Small intestine (tissue), 7 donors: ENCODE results near the gene CDKAL1. TPM values are rescaled to one million over a fixed set of nuclear protein-coding genes. Genes with fewer than 3 reads are reported as not detected.
A peak's percentile ranks its signal among the peaks of the same experiment; 100 is the strongest.
"Not testable (repeated sequence)": the region's sequence is repeated elsewhere in the genome, so short reads cannot be mapped to it uniquely, and the experiment has no call there.

Source experiments
- DNase-seq, 2 donors: peaks; one replicate each; pipeline versions ENCODE4 v3.0.0 to v3.0.0-alpha.2; 2013
- FAIRE-seq: peaks from 2 replicates; lab custom pipeline; 2012; peaks lifted over from hg19 to GRCh38; lab: Jason Lieb, UNC
- H3K27ac ChIP-seq, 3 donors: one replicate each; pipeline ENCODE4 v1.5.1; 2013; ENCODE audit warnings: low read length in 2 of 3, mild to moderate bottlenecking in 2 of 3, control low read depth in 1 of 3, inconsistent platforms in 1 of 3, low read depth in 1 of 3, moderate library complexity in 1 of 3
- H3K27me3 ChIP-seq, 3 donors: one replicate each; pipeline ENCODE4 v1.6.1; 2013; ENCODE audit warnings: low read length in 3 of 3, inconsistent platforms in 1 of 3; ENCODE audit not compliant: control insufficient read depth in 3 of 3, insufficient read depth in 3 of 3
- H3K36me3 ChIP-seq, 3 donors: one replicate each; pipeline ENCODE4 v1.6.1; 2013; ENCODE audit warnings: low read length in 3 of 3, inconsistent platforms in 1 of 3, low read depth in 1 of 3, mild to moderate bottlenecking in 1 of 3, moderate library complexity in 1 of 3; ENCODE audit not compliant: control insufficient read depth in 3 of 3, insufficient read depth in 2 of 3
- H3K4me1 ChIP-seq, 3 donors: one replicate each; pipeline ENCODE4 v1.6.1; 2013; ENCODE audit warnings: low read length in 2 of 3, inconsistent platforms in 1 of 3, low read depth in 1 of 3, mild to moderate bottlenecking in 1 of 3, moderate library complexity in 1 of 3; ENCODE audit not compliant: control insufficient read depth in 3 of 3, insufficient read depth in 2 of 3
- H3K4me3 ChIP-seq, 3 donors: one replicate each; pipeline ENCODE4 v1.5.1; 2013; ENCODE audit warnings: low read length in 3 of 3, control low read depth in 1 of 3, inconsistent platforms in 1 of 3, low read depth in 1 of 3, mild to moderate bottlenecking in 1 of 3, moderate library complexity in 1 of 3
- H3K9me3 ChIP-seq, 2 donors: one replicate each; pipeline ENCODE4 v1.6.1; 2013; ENCODE audit warnings: low read depth in 1 of 2, low read length in 1 of 2; ENCODE audit not compliant: control insufficient read depth in 2 of 2, insufficient read depth in 1 of 2
- WGBS, 3 donors: extraction: QIAGEN DNeasy Blood & Tissue Kit; methylation state at CpG; one replicate each; pipeline ENCODE4 v1.1.7; 2013; 5-methylcytosine and 5-hydroxymethylcytosine counted together
- polyA plus RNA-seq, 4 donors: library from polyadenylated mRNA; stranded (reverse) in 3 of 4; unstranded in 1 of 4; fragments of 200-250 nt in 3 of 4; fragments of 120-200 nt in 1 of 4; gene quantifications; one replicate each; pipeline versions ENCODE4 v1.2.1 to v1.2.3, GENCODE V29; 2013
- donor health status: healthy with polysubstance abuse.
- donor health status: control.
- donor health status: control.
- donor health status: Bipolar disorder and iron deficiency.
- donor health status: healthy.

The CDKAL1 gene
- polyA plus RNA-seq, 4 donors, result 2.4 to 10.5 (median 4.1) TPM

- no peak overlapping the region for H3K4me3 ChIP-seq
- H3K9me3 ChIP-seq, result peaks cover 0 to 2% of the 10 kb centered on the region in 2 donors
- whole genome bisulfite sequencing, 3 donors, result no CpG with 5 or more reads among the region's 1 CpG
- no peak overlapping the region for H3K27ac ChIP-seq
- DNase-seq, result no peak
- H3K4me1 ChIP-seq, result peaks cover 0 to under 1% (median 0%) of the 10 kb centered on the region in 3 donors
- no peaks in the 10 kb centered on the region for H3K27me3 ChIP-seq
- FAIRE-seq, result no peak
- H3K36me3 ChIP-seq, result no peaks in the 10 kb centered on the region
Observed at GRCh38 chr6:20816126-20816525, 281.9 kb downstream of the CDKAL1 start.

DNA sequence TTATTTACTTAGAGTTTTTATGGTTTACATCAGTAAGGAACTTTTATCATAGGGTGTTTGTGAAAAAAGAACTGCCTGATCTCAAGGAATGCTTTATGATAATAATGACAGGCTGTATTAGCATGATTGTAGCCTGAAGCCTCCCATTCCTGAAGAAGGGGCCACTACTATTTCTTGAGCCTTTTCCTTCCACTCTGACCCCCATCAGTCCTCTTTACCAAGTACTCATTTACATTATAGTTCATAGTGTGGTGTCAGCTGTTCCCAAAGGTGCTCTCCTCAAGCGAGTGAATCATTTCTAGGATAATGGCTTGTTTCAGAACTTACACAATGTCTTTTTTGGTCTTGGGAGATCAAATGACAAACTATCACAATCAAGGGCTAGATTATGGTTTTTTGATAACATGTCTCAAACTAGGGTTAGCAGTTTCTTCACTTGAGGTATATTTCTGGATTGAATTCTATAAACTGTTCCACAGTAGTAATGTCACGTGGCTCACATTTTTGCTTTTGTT, 283.6 kb downstream of the CDKAL1 start:
- H3K27ac ChIP-seq, result no peak overlapping the region
- no peak overlapping the region for H3K4me3 ChIP-seq
- peak in 1 of 2 donors; percentile 6 for DNase-seq
- H3K9me3 ChIP-seq, result peaks cover 0 to 2% of the 10 kb centered on the region in 2 donors
- H3K4me1 ChIP-seq, result no peaks in the 10 kb centered on the region
- 86 to 88% (median 87%) methylated on average over 2 of the region's 2 CpGs for WGBS, 3 donors
- no peaks in the 10 kb centered on the region for H3K36me3 ChIP-seq
- no peaks in the 10 kb centered on the region for H3K27me3 ChIP-seq
- FAIRE-seq, result no peak

DNA sequence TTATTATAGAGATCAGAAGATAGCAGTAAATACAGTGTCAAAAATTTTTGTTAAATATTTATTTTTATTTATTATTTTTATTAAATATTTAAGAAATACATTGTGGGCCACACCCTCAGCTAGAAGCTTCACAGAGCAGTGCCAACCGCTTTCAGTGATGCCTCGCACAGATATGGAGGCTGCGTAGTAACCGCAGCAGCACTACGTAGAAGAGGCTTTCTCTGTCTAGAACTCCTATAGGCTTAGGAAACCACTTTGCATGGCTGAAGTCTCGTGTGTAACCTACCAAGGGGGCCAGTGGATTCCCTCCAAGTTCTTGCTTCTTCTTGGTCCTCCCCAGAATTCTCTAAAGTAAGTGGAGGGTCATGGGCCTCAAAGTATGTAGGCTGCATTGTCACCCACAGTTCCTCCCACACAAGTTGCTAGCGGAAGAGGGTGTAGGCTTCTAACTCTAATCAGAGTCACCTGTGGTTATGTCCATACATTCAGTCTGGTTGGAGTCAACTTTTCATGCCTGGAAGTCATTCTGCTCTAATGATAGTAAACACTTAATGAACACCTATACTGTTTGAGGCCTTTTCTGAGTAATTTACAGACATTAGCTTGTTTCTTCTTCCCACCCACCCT, 285.6 kb downstream of the CDKAL1 start:
- DNase-seq (no peak), FAIRE-seq (no peak)
- no peaks in the 10 kb centered on the region for H3K36me3 ChIP-seq
- H3K9me3 ChIP-seq, result peaks cover 0 to 5% of the 10 kb centered on the region in 2 donors
- H3K4me3 ChIP-seq, result no peak overlapping the region
- no peaks in the 10 kb centered on the region for H3K4me1 ChIP-seq
- H3K27me3 ChIP-seq, result no peaks in the 10 kb centered on the region
- 90 to 98% (median 95%) methylated on average over 7 of the region's 7 CpGs for WGBS, 3 donors
- no peak overlapping the region for H3K27ac ChIP-seq

DNA sequence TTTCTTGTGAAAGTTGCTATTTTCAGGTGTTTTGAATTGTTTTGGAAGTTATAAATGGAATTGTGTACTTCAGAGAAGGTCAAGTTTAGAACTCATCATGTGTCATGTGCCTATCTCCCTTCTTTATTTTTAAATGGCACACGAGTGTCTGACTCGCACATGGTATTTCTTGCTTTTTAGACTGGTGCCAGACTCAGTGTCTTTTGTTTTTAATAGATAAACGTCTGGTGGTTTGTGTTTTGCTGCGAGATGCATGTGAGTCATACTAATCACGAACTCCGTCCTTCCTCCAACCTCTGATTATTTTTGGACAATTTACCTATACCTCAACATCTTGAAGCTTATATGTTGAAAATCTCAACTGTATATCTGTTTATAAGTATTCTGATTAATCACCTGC, 292.1 kb downstream of the CDKAL1 start:
- H3K4me1 ChIP-seq, result peaks cover 0 to 2% (median 0%) of the 10 kb centered on the region in 3 donors
- no peak for FAIRE-seq
- no peak overlapping the region for H3K4me3 ChIP-seq
- DNase-seq, result no peak
- 70 to 80% (median 78%) methylated on average over 6 of the region's 6 CpGs for WGBS, 3 donors
- H3K27me3 ChIP-seq, result no peaks in the 10 kb centered on the region
- no peaks in the 10 kb centered on the region for H3K36me3 ChIP-seq
- H3K9me3 ChIP-seq, result peaks cover 0 to 5% of the 10 kb centered on the region in 2 donors
- H3K27ac ChIP-seq, result no peak overlapping the region

DNA sequence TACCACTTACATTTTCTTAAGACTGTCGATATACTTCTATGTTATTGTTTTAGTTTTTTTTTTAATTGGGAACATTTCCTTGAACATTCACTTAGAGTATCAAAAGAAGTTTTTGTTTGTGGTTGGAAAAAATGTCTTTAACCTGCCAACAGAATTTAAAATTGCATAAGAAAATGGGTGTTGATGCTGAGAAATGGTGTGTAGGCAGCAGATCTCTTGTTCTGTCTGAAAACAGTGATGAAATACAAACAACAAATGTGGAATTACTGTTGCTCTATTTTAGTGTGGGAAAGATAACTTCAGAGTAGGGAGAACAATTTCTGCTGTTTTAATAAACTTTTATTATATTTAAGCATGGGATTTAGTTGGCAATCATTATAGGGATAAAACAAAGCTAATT, 293.5 kb downstream of the CDKAL1 start:
- no peaks in the 10 kb centered on the region for H3K27me3 ChIP-seq
- H3K9me3 ChIP-seq, result peaks cover 0 to 5% of the 10 kb centered on the region in 2 donors
- H3K27ac ChIP-seq, result no peak overlapping the region
- H3K4me1 ChIP-seq, result peaks cover 0 to 2% (median 0%) of the 10 kb centered on the region in 3 donors
- no peak for DNase-seq
- no peaks in the 10 kb centered on the region for H3K36me3 ChIP-seq
- no peak overlapping the region for H3K4me3 ChIP-seq
- 72 to 87% (median 80%) methylated on average over 1 of the region's 1 CpG for WGBS, 3 donors
- no peak for FAIRE-seq

GRCh38 chr6:20830576-20830975, 296.3 kb downstream of the CDKAL1 start:
- H3K27me3 ChIP-seq, result no peaks in the 10 kb centered on the region
- no peaks in the 10 kb centered on the region for H3K36me3 ChIP-seq
- DNase-seq (no peak), FAIRE-seq (no peak)
- no peaks in the 10 kb centered on the region for H3K9me3 ChIP-seq
- no peak overlapping the region for H3K4me3 ChIP-seq
- peaks cover 0 to 2% (median 0%) of the 10 kb centered on the region in 3 donors for H3K4me1 ChIP-seq
- 96 to 97% (median 97%) methylated on average over 1 of the region's 1 CpG for WGBS, 3 donors
- no peak overlapping the region for H3K27ac ChIP-seq

DNA sequence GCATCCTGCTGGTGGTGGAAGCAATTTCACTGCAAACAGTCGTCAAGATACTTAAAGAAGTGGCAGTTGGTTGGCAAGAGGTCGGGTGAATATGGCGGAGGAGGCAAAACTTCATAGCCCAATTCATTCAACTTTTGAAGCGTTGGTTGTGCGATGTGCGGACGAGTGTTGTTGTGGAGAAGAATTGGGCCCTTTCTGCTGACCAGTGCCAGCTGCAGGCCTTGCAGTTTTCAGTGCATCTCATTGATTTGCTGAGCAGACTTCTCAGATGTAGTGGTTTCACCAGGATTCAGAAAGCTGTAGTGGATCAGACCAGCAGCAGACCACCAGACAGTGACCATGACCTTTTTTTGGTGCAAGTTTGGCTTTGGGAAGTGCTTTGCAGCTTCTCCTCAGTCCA, 297.0 kb downstream of the CDKAL1 start:
- not testable (repeated sequence) for H3K4me3 ChIP-seq, FAIRE-seq, H3K36me3 ChIP-seq, DNase-seq, H3K27me3 ChIP-seq, H3K27ac ChIP-seq, H3K4me1 ChIP-seq, H3K9me3 ChIP-seq
- 95 to 97% (median 97%) methylated on average over 7 of the region's 7 CpGs for WGBS, 3 donors

- 69 to 94% (median 89%) methylated on average over 8 of the region's 8 CpGs for WGBS, 3 donors
- DNase-seq (no peak), FAIRE-seq (no peak)
- H3K4me1 ChIP-seq, result no peaks in the 10 kb centered on the region
- no peaks in the 10 kb centered on the region for H3K27me3 ChIP-seq
- H3K27ac ChIP-seq, result no peak overlapping the region
- H3K36me3 ChIP-seq, result no peaks in the 10 kb centered on the region
- no peak overlapping the region for H3K4me3 ChIP-seq
- no peaks in the 10 kb centered on the region for H3K9me3 ChIP-seq
Observed at GRCh38 chr6:20833881-20834515, 299.7 kb downstream of the CDKAL1 start.
